C1 segment of cervical spinal cord (tissue), 14 donors: ENCODE measurements around the gene MED12L.

Experiments
- DNase-seq, 14 donors: peaks; one replicate each; lab custom pipeline; 2025; lab: John Stamatoyannopoulos, UW

MED12L gene

DNA sequence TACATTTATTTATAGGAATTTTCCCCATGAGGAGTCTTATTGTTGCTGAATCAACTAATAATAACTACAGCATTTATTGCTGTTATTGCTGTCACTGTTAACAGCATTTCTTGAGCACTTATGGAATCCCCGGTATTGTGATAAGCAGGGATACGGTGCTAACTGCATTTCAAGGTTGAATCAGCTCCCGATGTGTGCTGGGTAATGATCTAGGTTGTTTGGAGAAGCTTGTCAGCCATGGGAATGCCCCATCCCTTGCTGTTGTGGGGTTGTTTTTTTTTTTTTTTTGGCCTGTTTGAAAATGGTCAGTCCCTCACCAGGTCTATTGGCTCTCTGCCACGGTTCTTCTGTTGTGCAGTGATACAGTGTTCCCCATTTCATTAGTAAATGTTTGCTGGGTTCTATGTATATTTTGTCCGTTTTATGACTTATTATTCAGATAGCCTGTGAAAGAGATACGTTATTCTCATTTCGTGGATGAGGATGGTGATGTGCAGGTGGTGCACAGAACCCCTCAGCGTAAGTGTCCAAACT lies 48.5 kb downstream of the MED12L start:
- DNase-seq, result no peak

GRCh38 chr3:151135541-151136337 lies 50.3 kb downstream of the MED12L start:
- DNase-seq, result peak in 1 of 14 donors; percentile 4

DNA sequence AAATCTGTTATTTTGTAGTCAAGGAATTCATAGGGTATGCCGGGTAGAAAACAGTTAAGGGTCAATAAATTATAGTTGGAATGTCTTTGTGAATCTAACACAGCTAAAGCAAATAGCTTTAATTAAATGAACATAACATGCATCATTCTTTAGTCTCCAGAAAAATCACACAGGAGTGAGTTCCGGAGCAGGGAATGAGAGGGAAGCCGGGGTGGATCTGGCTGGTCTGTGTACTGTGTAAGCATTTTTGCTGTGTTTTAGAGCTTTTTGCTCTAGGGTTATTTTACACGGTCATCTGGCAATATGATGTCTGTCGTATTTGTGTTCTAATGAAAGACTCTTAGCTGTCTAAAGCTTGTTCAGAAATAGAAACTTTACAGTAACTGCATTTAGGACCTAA lies 57.5 kb downstream of the MED12L start:
- DNase-seq, result no peak

DNA sequence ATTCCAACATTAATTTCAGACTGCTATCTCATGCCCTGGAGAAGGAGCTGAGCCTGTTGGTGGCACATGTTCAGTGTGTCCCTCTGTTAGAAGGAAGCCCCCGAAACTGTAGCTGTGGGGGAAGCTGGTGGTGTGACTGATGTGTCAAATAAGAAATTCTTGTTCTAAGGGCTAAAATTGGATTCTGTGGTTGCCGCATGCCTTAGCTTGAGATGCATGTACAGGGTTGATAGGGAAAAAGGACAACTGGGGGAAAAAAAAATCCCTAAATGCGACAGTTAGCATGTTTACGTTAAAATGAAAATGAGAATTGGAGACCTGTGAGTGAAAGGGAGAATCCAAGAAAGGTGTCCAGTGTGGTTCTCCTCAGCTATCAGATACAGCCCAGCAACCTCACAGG lies 58.6 kb downstream of the MED12L start:
- no peak for DNase-seq

DNA sequence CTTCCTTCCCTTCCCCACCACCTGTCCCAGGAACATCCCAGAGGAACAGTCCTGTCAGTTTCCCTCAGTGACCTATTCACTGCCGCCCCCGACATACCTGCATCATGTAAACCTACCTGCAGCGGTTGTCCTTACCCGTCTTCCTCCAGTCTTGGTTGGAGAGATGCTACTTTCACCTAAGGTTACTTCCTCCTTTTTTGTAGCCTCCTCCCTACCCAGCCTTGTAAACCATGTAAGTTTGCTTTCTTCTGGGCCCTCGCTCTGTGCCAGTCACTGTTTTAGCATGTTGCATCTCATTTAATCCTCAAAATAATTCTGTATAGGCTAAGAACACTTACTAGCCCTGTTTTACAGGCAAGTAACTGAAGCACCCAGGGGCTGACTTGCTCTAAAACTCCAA lies 59.3 kb downstream of the MED12L start:
- no peak for DNase-seq

DNA sequence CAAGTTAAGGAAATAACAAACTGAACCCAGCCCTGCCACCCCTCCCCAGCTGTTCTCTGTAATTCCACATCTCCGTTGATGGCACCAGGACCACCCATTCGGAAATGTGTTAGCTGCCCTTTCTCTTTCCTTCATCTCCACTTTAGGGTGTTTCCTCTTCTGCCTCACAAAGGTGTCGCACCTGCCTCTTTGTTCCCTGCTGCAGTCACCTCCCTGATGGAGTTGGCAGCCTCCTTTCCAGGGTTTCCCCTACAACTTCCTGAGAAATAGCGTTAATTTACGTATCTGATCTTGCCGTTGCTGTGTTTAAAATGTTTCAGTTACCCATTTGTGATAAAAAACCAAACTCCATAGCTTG lies 60.2 kb downstream of the MED12L start:
- no peak for DNase-seq

DNA sequence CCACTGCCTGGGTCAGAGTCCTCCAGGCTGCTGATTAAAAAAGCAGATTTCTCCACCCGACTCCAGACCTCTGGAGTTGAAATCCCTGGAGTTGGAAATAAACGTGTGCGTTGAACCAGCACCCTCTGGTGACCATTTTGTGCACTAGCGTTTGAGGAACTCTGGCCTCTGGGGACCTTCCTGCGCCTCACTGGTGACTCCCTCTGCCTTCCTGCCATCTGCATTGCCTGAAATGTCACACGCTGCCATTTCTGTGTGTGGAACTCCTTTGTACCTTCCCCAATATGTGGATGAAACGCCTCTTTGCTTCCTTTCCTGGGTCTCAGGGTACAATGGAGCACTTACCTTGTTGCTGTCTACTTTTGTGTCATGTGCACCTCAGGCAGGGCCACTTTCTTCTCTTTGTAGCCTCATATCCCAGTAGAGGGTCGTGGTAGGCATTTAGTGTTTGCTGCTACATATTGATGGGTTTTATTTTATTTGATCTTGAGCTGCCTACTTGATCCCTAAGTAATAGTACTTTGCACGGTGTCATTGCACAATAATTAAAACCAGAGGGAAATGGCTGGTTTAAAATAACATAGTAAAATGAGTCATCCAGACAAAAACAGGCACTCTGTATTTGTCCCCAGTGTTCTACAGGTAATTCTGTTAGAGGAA lies 60.7 kb downstream of the MED12L start:
- DNase-seq, result peak in 12 of 14 donors; percentile 12 to 67 (median 42)

DNA sequence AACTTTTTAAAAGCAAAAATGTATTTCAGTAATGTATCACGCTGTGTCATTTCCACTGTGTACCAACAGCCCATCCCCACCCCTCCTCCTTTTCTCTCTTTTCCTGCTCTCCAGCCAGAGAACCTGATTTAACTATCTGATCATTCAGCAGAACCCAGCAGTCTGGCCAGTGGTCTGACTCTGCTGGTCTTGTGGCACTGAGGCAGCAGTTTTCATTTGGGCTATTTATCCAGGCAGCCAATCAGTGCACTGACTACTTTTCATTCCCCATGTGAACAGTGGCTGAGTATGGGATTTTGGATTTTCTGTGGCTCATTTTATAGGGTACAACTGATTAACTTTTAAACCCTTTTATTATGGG lies 61.2 kb downstream of the MED12L start:
- DNase-seq, result no peak

- no peak for DNase-seq
These were observed 61.8 kb downstream of the MED12L start for GRCh38 chr3:151147299-151147698.

GRCh38 chr3:151152455-151153079 lies 67.1 kb downstream of the MED12L start:
- no peak for DNase-seq

- DNase-seq, result no peak
These were observed 69.1 kb downstream of the MED12L start for GRCh38 chr3:151154566-151154965.

DNA sequence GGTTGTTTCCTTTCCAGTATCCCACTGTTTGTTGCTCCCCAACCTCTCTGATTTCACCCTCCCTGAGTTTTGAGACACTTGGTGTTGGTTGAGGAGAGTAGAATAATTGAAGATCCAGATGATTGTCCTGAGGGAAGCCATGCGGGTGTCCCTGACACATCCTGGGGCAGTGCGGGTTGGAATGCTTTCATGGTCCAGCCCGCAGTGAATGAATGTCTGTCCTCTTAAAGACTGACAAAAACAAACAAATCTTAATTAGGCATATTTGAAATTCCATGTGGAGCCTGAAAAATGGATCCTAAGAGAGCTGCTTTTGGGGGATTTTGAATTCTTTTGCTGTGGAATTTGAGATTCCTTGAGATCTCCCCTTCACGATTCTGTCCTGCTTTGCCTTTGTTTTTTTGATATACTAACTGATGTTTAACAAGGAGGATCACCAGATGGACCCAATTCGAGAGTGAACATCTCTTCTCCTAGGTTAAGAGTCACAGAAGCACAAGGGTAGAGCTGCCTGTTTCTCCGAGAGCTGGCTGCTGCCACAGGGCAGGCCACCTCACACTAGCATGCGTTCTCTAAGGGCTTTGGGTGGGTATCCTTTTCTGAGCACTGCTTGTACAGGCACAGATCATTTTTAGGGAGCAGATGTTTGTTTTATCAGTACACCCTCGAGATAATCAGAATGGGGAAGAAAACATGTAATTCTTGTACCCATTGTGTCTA lies 70.1 kb downstream of the MED12L start:
- DNase-seq, result no peak

DNA sequence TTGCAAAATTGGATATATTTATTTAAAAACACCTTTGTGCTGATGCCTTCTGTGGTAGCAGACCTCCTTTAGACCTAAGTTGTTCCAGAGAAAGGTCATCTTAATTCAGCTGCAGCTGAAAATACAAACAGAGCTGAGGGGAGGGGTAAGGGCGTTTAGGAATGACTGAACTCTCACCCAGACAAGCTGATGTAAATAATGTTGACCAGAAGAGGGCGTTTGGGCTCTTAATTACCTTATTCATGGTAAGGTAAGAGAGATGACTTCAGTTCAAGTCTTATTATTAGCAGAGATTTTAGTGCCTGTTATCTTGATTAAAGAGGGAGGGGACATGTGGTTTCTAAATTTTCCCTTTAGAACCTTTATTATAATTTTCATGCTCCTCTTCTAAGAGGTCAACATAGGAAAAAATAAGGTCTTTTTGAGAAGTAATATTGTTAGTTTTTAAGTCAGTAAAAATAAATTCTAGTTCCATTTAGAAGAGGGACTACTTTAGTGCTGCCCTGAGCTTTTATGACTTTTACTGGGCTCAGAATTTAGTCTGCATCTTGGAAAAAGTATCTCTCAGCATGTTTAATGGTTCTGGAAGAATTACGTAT lies 71.3 kb downstream of the MED12L start:
- DNase-seq, result peak in 1 of 14 donors; percentile 6

DNA sequence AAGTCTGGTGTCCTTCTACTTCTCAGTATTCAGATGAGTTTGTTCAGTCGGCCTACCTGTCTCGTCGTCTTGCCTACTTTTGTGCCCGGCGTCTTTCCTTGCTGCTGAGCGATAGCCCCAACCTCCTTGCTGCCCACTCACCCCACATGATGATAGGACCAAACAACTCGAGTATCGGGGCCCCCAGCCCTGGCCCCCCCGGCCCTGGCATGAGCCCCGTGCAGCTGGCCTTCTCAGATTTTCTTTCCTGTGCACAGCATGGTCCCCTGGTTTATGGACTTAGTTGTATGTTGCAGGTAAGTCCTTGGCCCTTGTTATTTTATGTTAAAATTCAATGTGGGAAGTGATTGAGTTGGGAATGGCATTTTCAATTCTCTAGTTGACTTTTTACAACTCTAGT lies 74.3 kb downstream of the MED12L start:
- no peak for DNase-seq

- DNase-seq, result no peak
These were observed 79.8 kb downstream of the MED12L start for GRCh38 chr3:151165226-151165625.

GRCh38 chr3:151166161-151166560 lies 80.7 kb downstream of the MED12L start:
- no peak for DNase-seq

DNA sequence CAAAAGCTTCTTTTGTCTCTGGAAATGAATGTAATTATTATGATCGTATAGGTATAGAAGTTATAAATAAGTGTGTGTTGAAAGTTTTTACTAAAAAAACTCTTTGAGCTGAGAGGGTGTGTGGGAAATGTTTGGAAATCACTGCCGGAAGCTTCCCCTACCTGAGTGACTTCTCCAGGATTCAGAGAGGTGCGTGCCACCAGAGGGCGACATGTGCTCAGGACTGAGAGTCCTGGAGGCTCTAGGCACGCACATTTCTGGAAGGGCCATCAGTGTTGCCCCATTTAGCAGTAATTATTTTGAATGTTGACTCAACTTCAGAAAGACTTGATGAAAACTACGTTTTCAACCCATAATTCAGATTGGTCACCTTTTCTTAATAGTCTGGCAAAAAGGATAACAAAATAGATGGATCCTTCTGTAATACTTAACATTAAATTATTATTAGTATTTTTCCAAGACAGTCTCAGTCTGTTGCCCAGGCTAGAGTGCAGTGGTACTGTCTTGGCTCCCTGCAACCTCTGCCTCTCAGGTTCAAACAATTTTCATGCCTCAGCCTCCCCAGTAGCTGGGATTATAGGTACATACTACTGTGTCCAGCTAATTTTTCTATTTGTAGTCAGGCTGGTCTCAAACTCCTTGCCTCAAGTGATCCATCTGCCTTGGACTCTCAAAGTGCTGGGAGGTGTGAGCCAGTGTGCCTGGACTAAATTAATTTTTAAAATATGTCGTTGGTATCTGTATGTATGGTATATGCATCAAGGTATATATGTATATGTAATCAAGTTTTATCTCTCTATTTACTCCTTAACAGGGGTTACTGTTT lies 83.0 kb downstream of the MED12L start:
- DNase-seq, result peak in 7 of 14 donors; percentile 4 to 46 (median 16)

DNA sequence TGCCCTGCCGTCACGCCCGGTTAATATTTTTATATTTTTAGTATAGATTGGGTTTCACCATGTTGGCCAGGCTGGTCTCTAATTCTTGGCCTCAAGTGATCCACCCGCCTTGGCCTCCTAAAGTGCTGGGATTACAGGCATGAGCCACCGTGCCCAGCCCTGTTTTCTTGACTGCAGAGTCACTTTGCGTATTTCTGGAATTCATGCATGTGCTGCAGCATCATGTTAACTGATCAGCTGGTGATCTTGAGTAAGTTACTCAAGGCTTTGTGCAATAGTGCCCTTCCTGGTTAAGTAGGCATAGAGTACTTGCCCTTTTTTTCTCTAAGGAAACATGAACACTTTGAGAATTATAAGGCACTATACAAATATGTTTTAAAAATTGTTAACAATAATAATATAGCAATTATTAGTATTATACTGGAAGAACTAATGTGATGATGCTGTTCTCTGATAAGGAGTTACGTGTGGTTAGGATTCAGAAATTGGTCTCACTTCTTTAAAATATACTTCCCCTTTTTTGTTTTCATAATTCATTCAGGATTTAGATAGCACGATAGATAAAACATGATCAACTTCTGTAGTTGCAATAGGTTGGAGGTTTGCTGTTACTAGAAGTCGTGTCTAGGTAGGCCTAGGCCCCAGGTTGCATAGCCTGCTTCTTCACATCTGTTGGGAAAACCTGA lies 83.9 kb downstream of the MED12L start:
- DNase-seq, result no peak

DNA sequence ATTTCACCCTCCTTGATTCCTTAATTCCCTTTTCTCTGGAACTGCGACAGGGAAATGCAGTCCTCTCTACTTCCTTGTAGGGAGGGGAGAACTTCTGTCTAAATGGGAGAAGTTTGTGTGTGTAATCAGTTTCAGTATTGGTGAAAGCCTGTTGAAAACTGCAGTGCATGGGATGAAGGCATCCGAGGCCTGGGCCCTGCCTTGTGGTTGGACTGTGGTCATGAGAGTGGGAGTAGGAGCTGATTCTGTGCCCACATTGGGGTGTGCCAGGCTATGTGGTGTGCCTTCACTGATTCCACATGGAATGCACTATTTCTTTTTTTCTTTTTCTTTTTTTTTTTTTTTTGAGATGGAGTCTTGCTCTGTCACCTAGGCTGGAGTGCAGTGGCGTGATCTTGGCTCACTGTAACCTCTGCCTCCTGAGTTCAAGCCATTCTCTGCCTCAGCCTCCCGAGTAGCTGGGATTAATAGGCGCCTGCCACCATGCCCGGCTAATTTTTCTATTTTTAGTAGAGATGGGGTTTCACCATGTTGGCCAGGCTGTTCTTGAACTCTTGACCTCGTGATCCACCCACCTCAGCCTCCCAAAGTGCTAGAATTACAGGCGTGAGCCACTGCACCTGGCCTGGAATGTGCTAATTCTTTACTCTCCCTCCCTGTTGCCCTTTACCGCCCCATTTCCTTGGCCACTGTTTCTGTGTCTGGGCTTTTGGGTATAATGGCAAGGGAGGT lies 84.7 kb downstream of the MED12L start:
- DNase-seq, result peak in 7 of 14 donors; percentile 5 to 48 (median 12)
